GM18498 (cell line): ENCODE measurements around the gene SNCG.
A peak's percentile ranks its signal among the peaks of the same experiment; 100 is the strongest.

ENCODE experiments used
- ATAC-seq: cut with Tn5 transposase; IDR thresholded peaks from one replicate; pipeline ENCODE4 v1.9.1; 2021; ENCODE audit warnings: mild to moderate bottlenecking, moderate library complexity; ENCODE audit not compliant: unreplicated experiment

The SNCG gene

GRCh38 chr10:86960003-86960862, 1.8 kb downstream of the SNCG start:
- peak; percentile 67 for ATAC-seq

GRCh38 chr10:86960863-86961434, 2.5 kb downstream of the SNCG start:
- ATAC-seq, result no peak

- no peak for ATAC-seq
Measured at GRCh38 chr10:86961481-86962091, 3.2 kb downstream of the SNCG start.

- ATAC-seq, result no peak
Measured at GRCh38 chr10:86962136-86962980, 4.0 kb downstream of the SNCG start.

- ATAC-seq, result no peak
Measured at GRCh38 chr10:86962981-86963310, 4.5 kb downstream of the SNCG start.

- ATAC-seq, result no peak
Measured at GRCh38 chr10:86963341-86963919, 5.0 kb downstream of the SNCG start.

- no peak for ATAC-seq
Measured at GRCh38 chr10:86964061-86964846, 5.9 kb downstream of the SNCG start.

- ATAC-seq, result no peak
Measured at GRCh38 chr10:86964847-86965190, 6.4 kb downstream of the SNCG start.

- peak; percentile 37 for ATAC-seq
Measured at GRCh38 chr10:86965986-86966654, 7.7 kb downstream of the SNCG start.

- ATAC-seq, result no peak
Measured at GRCh38 chr10:86967481-86967941, 9.1 kb downstream of the SNCG start.

GRCh38 chr10:86968271-86968993, 10.0 kb downstream of the SNCG start, which contains the start of gene ADIRF:
Gene ADIRF (plus strand): TSS chr10:86968482. CDS start chr10:86968545, 63 bp downstream.
- ATAC-seq, result no peak

GRCh38 chr10:86968994-86969355, 10.6 kb downstream of the SNCG start:
- no peak for ATAC-seq

- no peak for ATAC-seq
Measured at GRCh38 chr10:86969421-86970041, 11.1 kb downstream of the SNCG start.

- no peak for ATAC-seq
Measured at GRCh38 chr10:86970162-86970981, 12.0 kb downstream of the SNCG start.

GRCh38 chr10:86970982-86971231, 12.5 kb downstream of the SNCG start:
- no peak for ATAC-seq

- peak; percentile 89 for ATAC-seq
Measured at GRCh38 chr10:86971232-86971991, 13.0 kb downstream of the SNCG start.
